Activated effector memory CD4-positive, alpha-beta T cell treated with Interleukin-2 at 50 U/mL for 16 hours (primary cell): ENCODE measurements around the gene ANO4.

Experiments used
- DNase-seq: peaks from one replicate; pipeline ENCODE4 v3.0.0-alpha.2; 2020

ANO4 gene

DNA sequence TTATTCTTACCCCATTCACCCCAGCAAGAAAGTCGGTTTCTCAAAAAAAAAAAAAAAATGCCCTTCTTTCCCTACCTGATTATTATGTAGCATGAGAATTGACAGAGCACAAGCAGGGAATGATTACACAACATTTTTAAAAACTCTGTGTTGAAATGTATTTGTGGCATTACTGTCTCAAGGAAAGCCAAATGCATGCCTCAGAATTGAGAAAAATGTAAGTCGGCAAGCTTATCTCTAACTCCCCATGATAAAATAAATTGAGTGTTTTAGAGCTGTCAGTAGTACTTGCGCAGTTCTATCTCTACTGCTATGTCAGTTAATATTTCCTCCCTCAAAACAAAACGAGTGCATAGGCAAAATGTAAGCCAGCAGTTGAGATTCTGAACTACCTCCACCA lies 25.7 kb downstream of the ANO4 start:
- DNase-seq = no peak

DNA sequence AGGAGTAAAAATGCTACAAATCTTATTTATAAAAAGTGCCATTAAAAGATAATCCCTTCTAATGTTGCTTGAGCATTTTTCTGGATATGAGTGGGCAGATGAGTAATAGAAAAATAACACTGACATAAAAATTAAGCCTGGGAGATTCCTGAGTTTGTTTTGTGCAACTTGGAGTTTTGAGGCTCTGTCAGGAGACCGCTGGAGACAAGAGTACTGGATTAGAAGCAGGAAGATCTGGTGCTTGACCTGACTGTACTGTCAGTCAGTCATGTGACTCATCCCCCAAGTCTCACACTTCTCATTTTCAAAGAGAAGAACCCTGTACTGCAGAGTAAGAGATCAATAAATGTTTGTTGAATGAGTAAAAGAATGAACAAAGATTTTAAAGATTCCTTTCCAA lies 29.4 kb downstream of the ANO4 start:
- no peak for DNase-seq

DNA sequence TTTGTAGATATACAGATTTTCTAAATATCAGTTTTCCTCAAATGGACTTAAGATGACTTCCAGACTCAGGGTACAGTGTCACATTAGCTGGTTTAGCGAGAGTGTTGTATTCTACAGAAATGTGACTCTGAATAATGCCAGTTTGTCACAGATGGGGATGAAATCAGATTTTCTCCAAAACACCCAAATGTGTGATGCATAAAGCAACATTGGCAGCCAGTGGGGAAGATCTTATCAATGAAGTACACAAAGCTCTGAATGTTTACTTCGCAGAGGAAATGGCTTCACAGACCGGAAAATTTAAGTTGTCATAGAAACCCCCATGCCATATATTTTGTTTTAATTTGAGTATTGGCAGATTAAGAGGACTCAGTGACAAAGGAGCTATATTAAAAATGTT lies 29.9 kb downstream of the ANO4 start:
- DNase-seq = no peak

- DNase-seq = no peak
These were observed 31.7 kb downstream of the ANO4 start for GRCh38 chr12:100826323-100826722.

GRCh38 chr12:100827901-100828520 lies 33.4 kb downstream of the ANO4 start:
- no peak for DNase-seq

GRCh38 chr12:100830003-100830795 lies 35.6 kb downstream of the ANO4 start:
- no peak for DNase-seq

- no peak for DNase-seq
These were observed 38.7 kb downstream of the ANO4 start for GRCh38 chr12:100833282-100833681.

GRCh38 chr12:100840748-100841147 lies 46.2 kb downstream of the ANO4 start:
- no peak for DNase-seq

DNA sequence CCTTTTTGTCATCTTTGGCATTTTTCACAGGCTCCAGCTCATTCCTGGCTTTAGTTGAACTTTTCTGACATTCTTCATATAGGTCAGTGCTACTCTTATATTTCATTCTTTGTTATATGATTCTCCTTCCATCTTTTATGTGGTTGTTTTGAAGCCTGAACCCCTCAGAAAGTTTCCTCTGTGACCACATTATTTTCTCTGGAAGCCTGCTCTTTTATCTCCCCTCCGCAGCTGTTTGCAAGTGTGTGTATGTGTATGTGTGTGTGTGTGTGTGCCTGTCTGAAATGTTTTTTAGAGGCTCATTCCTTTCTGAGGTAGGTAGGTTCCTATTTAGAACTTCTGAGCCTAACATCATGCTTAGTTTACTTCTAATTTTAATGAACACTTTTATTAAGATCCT lies 47.6 kb downstream of the ANO4 start:
- no peak for DNase-seq

- no peak for DNase-seq
These were observed 48.5 kb downstream of the ANO4 start for GRCh38 chr12:100843061-100843460.

DNA sequence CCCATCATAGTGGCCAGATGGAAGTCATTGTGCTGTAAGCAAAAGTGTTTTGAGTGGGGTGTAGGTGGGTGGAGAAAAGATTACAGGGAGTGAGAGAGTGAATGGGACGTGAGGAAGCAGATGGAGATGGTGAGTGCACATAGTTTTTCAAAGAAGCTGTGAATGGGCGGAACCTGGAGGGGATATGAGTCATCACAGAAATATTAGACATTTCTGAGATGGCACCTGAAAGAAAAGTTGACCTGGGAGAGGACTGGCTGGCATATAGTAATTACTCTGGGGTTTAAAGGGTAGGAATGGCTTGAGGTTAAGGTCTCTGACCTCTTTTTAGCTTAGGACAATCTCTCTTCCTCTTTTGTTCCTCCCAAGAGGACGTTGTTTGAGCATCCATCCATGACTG lies 50.5 kb downstream of the ANO4 start:
- no peak for DNase-seq

- DNase-seq = no peak
These were observed 57.1 kb downstream of the ANO4 start for GRCh38 chr12:100851637-100852036.

- DNase-seq = no peak
These were observed 62.8 kb downstream of the ANO4 start for GRCh38 chr12:100857418-100857817.

DNA sequence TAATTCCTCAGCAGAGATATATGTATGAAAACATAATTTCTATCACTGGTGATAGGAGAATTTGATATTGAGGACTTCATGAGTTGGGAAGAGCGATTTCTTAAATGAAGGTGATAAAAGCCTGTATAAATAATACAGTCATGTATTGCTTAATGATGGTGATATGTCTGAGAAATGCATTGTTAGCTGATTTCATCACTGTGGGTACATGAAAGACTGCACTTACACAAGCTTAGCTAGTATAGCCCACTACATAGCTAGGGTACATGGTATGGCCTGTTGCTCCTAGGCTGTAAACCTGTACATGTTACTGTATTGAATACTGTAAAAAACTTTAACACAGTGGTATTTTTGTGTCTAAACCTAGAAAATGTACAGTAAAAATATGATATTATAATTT lies 63.4 kb downstream of the ANO4 start:
- DNase-seq = no peak

GRCh38 chr12:100858656-100859055 lies 64.1 kb downstream of the ANO4 start:
- no peak for DNase-seq

GRCh38 chr12:100859063-100859627 lies 64.6 kb downstream of the ANO4 start:
- DNase-seq = no peak

DNA sequence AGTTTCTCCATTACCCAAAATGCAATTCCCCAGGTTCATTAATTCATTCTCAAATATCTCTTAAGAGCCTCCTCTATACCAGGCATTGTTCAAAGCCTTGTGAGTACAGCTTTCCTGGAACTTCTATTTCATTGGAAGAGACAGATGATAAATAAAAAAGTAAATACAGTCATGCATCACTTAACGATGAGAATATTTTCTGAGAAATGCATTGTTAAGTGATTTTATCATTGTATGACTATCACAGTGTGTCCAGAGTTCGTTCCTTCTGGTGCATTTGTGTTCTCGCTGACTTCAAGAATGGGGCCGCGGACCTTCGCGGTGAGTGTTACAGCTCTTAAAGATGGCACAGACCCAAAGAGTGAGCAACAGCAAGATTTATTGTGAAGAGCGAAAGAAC lies 66.0 kb downstream of the ANO4 start:
- no peak for DNase-seq

DNA sequence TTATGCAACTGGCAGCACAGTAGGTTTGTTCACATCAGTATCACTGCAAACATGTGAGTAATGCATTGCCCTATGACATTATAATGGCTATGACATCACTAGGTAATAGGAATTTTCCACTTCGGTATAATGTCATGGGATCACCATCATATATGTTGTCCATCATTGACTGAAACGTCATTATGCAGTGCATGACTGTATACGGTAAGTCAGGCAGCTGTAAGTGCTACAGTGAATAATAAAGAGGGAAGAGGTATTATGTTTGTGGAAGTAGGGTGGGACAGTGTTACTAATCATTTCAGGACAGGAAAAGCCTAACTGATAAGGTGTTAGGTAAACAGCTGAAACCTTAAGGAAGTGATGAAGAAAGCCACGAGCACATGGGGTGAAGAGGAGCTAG lies 68.1 kb downstream of the ANO4 start:
- no peak for DNase-seq

DNA sequence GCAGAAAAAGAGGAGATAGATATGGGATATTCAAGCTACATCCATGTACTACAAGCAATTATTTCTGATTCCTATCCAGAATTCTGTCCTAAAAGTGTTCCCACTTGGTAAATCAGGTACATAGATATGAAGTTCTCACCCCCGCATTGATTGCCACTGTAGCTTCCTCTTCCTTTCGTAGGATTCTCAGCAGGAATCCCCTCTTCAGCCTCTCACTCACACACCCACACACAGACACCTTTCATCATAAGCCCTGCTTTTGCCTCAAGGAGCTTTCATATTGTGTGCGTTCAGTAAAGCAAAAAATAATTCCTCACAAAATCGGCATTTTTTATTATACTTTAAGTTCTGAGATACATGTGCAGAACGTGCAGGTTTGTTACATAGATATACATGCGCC lies 69.8 kb downstream of the ANO4 start:
- DNase-seq = no peak

DNA sequence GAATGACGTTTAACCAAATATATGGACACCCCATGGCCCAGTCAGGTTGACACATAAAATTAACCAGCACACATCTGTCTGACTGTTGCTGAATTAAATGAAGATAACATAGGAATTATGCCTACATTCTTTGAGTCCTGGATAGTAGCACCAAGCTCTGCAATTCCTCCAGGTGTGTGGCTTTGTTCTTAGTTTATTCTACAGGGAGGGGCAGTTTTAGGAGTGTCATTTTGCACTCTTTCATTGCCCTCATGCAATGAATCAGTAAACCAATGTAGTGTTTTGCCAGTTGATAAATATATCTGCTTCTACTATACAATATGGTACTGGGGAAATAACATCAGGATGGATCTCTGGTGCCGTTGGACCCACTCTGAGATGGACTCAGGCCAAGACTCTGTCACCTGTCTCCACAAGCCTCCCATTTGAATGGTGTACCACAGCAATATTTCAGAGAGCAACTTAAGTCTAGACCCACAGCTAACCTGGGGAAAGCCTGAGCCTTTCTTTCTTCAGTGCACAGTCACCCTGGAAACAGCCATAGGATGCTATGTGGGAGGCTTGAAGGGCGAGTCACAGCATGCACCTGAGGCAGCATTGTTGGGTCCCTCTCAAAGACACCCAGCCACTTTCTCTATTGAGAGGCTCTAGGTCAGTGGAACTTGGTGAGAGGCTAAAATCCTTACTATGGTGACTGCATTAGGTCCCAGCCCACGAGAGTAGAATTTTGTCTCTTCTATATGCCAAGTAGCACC lies 73.2 kb downstream of the ANO4 start:
- DNase-seq = no peak

GRCh38 chr12:100868487-100868886 lies 73.9 kb downstream of the ANO4 start:
- no peak for DNase-seq

DNA sequence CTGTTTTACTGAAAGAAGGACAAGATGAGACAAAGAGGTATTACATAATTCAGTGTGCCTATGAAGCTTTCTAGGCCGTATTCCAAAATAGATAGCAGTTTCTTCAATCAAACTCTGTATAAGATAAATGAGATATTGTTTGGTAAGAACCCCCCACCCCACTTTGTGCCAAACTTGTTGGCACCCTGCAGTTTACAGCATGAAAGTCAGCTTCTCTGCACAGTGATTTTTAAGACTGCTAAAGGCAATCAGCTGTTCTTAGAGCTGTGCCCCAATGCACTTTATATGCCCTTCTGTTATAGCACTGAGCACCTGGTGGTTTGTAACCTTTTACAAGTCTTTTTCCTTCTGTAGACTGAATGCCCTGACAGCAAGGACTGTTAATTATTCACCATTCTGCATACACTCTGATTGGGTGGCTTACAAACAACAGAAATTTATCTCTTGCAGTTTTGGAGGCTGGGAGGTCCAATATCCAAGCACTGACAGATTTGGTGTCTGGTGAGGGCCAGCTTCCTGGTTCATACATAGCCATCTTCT lies 76.7 kb downstream of the ANO4 start:
- no peak for DNase-seq

- DNase-seq = no peak
These were observed 80.6 kb downstream of the ANO4 start for GRCh38 chr12:100875156-100875555.
